Keratinocyte (primary cell): Measurements from ENCODE around the gene E2F3. TPM values are rescaled to one million over a fixed set of nuclear protein-coding genes. Genes with fewer than 3 reads are reported as not detected.

Experiments
- DNase-seq: peaks from one replicate; pipeline ENCODE4 v3.0.0-alpha.2; 2011; ENCODE audit warnings: low read depth, missing footprints, low spot score
- FAIRE-seq: peaks from 2 replicates; lab custom pipeline; 2011; peaks lifted over from hg19 to GRCh38; lab: Jason Lieb, UNC
- H2AFZ ChIP-seq: 2 replicates; pipeline ENCODE4 v1.6.0; 2012; ENCODE audit warnings: low read length, control low read depth, inconsistent platforms; ENCODE audit not compliant: control insufficient read depth
- H3K27ac ChIP-seq: 2 replicates; pipeline ENCODE4 v1.5.1; 2011; ENCODE audit warnings: low read length; ENCODE audit not compliant: control insufficient read depth, insufficient read depth
- H3K27me3 ChIP-seq: 3 replicates; pipeline ENCODE4 v1.6.0; 2011; ENCODE audit warnings: low read length; ENCODE audit not compliant: control insufficient read depth, insufficient read depth; ENCODE audit errors: extremely low read depth
- H3K36me3 ChIP-seq, 2 experiments: 2 replicates in 1 of 2; 3 replicates in 1 of 2; pipeline ENCODE4 v1.5.1; 2011; ENCODE audit warnings: low read length in 2 of 2, mild to moderate bottlenecking in 1 of 2; ENCODE audit not compliant: control insufficient read depth in 2 of 2, insufficient read depth in 2 of 2; ENCODE audit errors: extremely low read depth in 1 of 2
- H3K4me1 ChIP-seq: 3 replicates; pipeline ENCODE4 v1.5.1; 2011; ENCODE audit warnings: low read length; ENCODE audit not compliant: control insufficient read depth, insufficient read depth; ENCODE audit errors: extremely low read depth
- H3K4me2 ChIP-seq: 3 replicates; pipeline ENCODE4 v1.6.0; 2011; ENCODE audit warnings: low read depth, low read length; ENCODE audit not compliant: control insufficient read depth, insufficient read depth; ENCODE audit errors: extremely low read depth
- H3K4me3 ChIP-seq, 3 experiments: fragments of 200-600 bp in 1 of 3; sonication (generic) in 1 of 3; 2 replicates in 2 of 3; 3 replicates in 1 of 3; pipeline ENCODE4 v1.5.1; 2011 to 2016; ENCODE audit warnings: low read length in 3 of 3, mild to moderate bottlenecking in 3 of 3, control low read depth in 2 of 3, inconsistent platforms in 1 of 3, low read depth in 1 of 3, mixed read lengths in 1 of 3, mixed run types in 1 of 3, moderate library complexity in 1 of 3; ENCODE audit not compliant: control insufficient read depth in 2 of 3, insufficient read depth in 2 of 3; ENCODE audit errors: extremely low read depth in 1 of 3
- H3K79me2 ChIP-seq: 2 replicates; pipeline ENCODE4 v1.6.0; 2012; ENCODE audit warnings: low read length; ENCODE audit not compliant: control insufficient read depth, insufficient read depth
- H3K9ac ChIP-seq: 3 replicates; pipeline ENCODE4 v1.6.0; 2011; ENCODE audit warnings: low read length; ENCODE audit not compliant: control insufficient read depth, insufficient read depth; ENCODE audit errors: extremely low read depth
- H3K9me1 ChIP-seq: 3 replicates; pipeline ENCODE4 v1.6.0; 2011; ENCODE audit warnings: low read length; ENCODE audit not compliant: control insufficient read depth, insufficient read depth; ENCODE audit errors: extremely low read depth
- H3K9me3 ChIP-seq: 2 replicates; pipeline ENCODE4 v1.5.1; 2012; ENCODE audit warnings: low read depth, low read length; ENCODE audit not compliant: control insufficient read depth
- H4K20me1 ChIP-seq: 3 replicates; pipeline ENCODE4 v1.6.0; 2011; ENCODE audit warnings: low read length; ENCODE audit not compliant: control insufficient read depth, insufficient read depth; ENCODE audit errors: extremely low read depth
- CTCF ChIP-seq, 3 experiments: IDR thresholded peaks in 1 of 3; conservative IDR thresholded peaks in 1 of 3; optimal IDR thresholded peaks in 1 of 3; 2 replicates in 2 of 3; 3 replicates in 1 of 3; pipeline versions ENCODE3 to v1.5.1; 2011; ENCODE audit warnings: low read length in 3 of 3, mild to moderate bottlenecking in 3 of 3, moderate library complexity in 2 of 3, control low read depth in 1 of 3, inconsistent platforms in 1 of 3; ENCODE audit not compliant: insufficient read depth in 2 of 3; ENCODE audit errors: extremely low read depth in 1 of 3
- EZH2 ChIP-seq: IDR thresholded peaks from one replicate; pipeline ENCODE4 v1.6.1; 2012; ENCODE audit warnings: inconsistent platforms, mild to moderate bottlenecking, low read length, moderate library complexity
- dilution Hi-C: fragments of 300-500 bp; cut with MboI; formaldehyde crosslinking; loops from one replicate; pipeline ENCODE4 v1.7.0; 2020; ENCODE audit warnings: low sequenced_read_pairs; ENCODE audit not compliant: extremely low pct_ligation_motif_present
- polyA plus RNA-seq, 5 experiments: library from polyadenylated mRNA; depleted of rRNA in 3 of 5; stranded (reverse) in 3 of 5; stranded (forward) in 1 of 5; unstranded in 1 of 5; fragments of >200 nt; gene quantifications; 1 replicate in 1 of 5; 2 replicates in 3 of 5; 3 replicates in 1 of 5; pipeline versions ENCODE4 v1.2.1 to v1.2.3, GENCODE V29; 2011 to 2012; ENCODE audit warnings: missing spikeins in 2 of 5, low read depth in 1 of 5, low replicate concordance in 1 of 5

The E2F3 gene
- polyA plus RNA-seq, 1 donor (not counting 4 experiments of a cell fraction or from before 2014, with no cell fraction given) = 14.6 TPM

- dilution Hi-C loops = no loop called here
- Histone ChIP-seq H3K9ac (no peak overlapping the region), H3K27ac (no peak overlapping the region), H3K36me3 (peaks cover 2 to 7% of the 10 kb centered on the region in 2 experiments), H3K9me1 (peaks cover 4% of the 10 kb centered on the region), H3K79me2 (peaks cover 99% of the 10 kb centered on the region), H3K27me3 (no peaks in the 10 kb centered on the region), H3K4me2 (no peak overlapping the region), H3K4me3 (no peak overlapping the region), H3K4me1 (peaks cover 4% of the 10 kb centered on the region), H2AFZ (no peak overlapping the region), H3K9me3 (no peaks in the 10 kb centered on the region), H4K20me1 (peaks cover 31% of the 10 kb centered on the region)
- TF ChIP-seq CTCF (optimal IDR thresholded peaks at IDR 0.05 in 1 of 3, IDR thresholded peaks at IDR 0.05 in 1 of 3, conservative IDR thresholded peaks at IDR 0.05 in 1 of 3; ENCODE audit: extremely low read depth in 1 of 3, insufficient read depth in 2 of 3, low read length in 3 of 3) (no peak), EZH2 (no peak)
- DNase-seq = no peak
- FAIRE-seq = no peak
These were observed 12.1 kb downstream of the E2F3 start for GRCh38 chr6:20413826-20414225.

GRCh38 chr6:20414711-20415110 is 13.0 kb downstream of the E2F3 start:
- TF ChIP-seq CTCF (optimal IDR thresholded peaks at IDR 0.05 in 1 of 3, IDR thresholded peaks at IDR 0.05 in 1 of 3, conservative IDR thresholded peaks at IDR 0.05 in 1 of 3; ENCODE audit: extremely low read depth in 1 of 3, insufficient read depth in 2 of 3, low read length in 3 of 3) = no peak
- TF ChIP-seq EZH2 = no peak
- dilution Hi-C loops = no loop called here
- peaks cover 31% of the 10 kb centered on the region for H4K20me1 ChIP-seq

More at GRCh38 chr6:20414711-20415110, 13.0 kb downstream of the E2F3 start:
- peaks cover 4% of the 10 kb centered on the region for H3K4me1 ChIP-seq
- H3K9me3 ChIP-seq = no peaks in the 10 kb centered on the region
- H3K9ac ChIP-seq = no peak overlapping the region
- peaks cover 2 to 7% of the 10 kb centered on the region in 2 experiments for H3K36me3 ChIP-seq
- H3K4me3 ChIP-seq = no peak overlapping the region
- no peak overlapping the region for H3K27ac ChIP-seq
- no peaks in the 10 kb centered on the region for H3K27me3 ChIP-seq
- no peak for DNase-seq
- H3K4me2 ChIP-seq = no peak overlapping the region
- peaks cover 99% of the 10 kb centered on the region for H3K79me2 ChIP-seq
- FAIRE-seq = no peak
- no peak overlapping the region for H2AFZ ChIP-seq
- H3K9me1 ChIP-seq = peaks cover 4% of the 10 kb centered on the region
